Measurements from ENCODE around the gene PRKAG3.

PRKAG3 gene

GRCh38 chr2:218837495-218837894 lies 5.9 kb upstream of the PRKAG3 start:
- DNase-seq, result no peak

- DNase-seq, result no peak
These were observed 3.1 kb upstream of the PRKAG3 start for GRCh38 chr2:218834685-218835084.

GRCh38 chr2:218833023-218833609 lies 1.5 kb upstream of the PRKAG3 start:
- no peak for DNase-seq

GRCh38 chr2:218832520-218832919 lies 917 bp upstream of the PRKAG3 start:
- no peak for DNase-seq

- no peak for DNase-seq
These were observed 478 bp upstream of the PRKAG3 start for GRCh38 chr2:218832081-218832480.

GRCh38 chr2:218830526-218831306 lies 887 bp downstream of the PRKAG3 start:
- DNase-seq, result no peak

- peak; percentile 48 for DNase-seq
These were observed 1.6 kb downstream of the PRKAG3 start for GRCh38 chr2:218829868-218830451.

GRCh38 chr2:218828477-218828778 lies 3.2 kb downstream of the PRKAG3 start:
- DNase-seq, result no peak

GRCh38 chr2:218827701-218828476 lies 3.7 kb downstream of the PRKAG3 start:
- DNase-seq, result no peak

GRCh38 chr2:218826791-218827190 lies 4.8 kb downstream of the PRKAG3 start:
- DNase-seq, result no peak

GRCh38 chr2:218824004-218824403 lies 7.6 kb downstream of the PRKAG3 start:
- no peak for DNase-seq

- no peak for DNase-seq
These were observed 8.3 kb downstream of the PRKAG3 start for GRCh38 chr2:218823196-218823855.

- DNase-seq, result no peak
These were observed 9.0 kb downstream of the PRKAG3 start for GRCh38 chr2:218822622-218823021.

GRCh38 chr2:218821605-218822211 lies 9.9 kb downstream of the PRKAG3 start:
- DNase-seq, result no peak

- DNase-seq, result no peak
These were observed 10.7 kb downstream of the PRKAG3 start for GRCh38 chr2:218820746-218821369.

- DNase-seq, result no peak
These were observed 12.5 kb downstream of the PRKAG3 start for GRCh38 chr2:218819093-218819492.

- no peak for DNase-seq
These were observed 15.0 kb downstream of the PRKAG3 start for GRCh38 chr2:218816561-218817011.

GRCh38 chr2:218815649-218816048 lies 16.0 kb downstream of the PRKAG3 start:
- DNase-seq, result no peak

GRCh38 chr2:218815244-218815637 lies 16.4 kb downstream of the PRKAG3 start:
- no peak for DNase-seq

GRCh38 chr2:218814540-218815243 lies 16.9 kb downstream of the PRKAG3 start:
- DNase-seq, result no peak

- no peak for DNase-seq
These were observed 17.7 kb downstream of the PRKAG3 start for GRCh38 chr2:218813771-218814460.

Data from NCI-H510A treated with DMSO at 0.1 percent for 48 hours (cell line).